GM23338 (cell line): ENCODE measurements around the gene MAN1C1. TPM values are rescaled to one million over a fixed set of nuclear protein-coding genes. Genes with fewer than 3 reads are reported as not detected.

Source experiments
- ATAC-seq: fragments of 200-7000 bp; cut with Tn5 transposase; 3 replicates; pipeline ENCODE4 v1.9.1; 2020
- DNase-seq: peaks from one replicate; pipeline ENCODE4 v3.0.0-alpha.2; 2015; ENCODE audit warnings: low spot score
- H2AFZ ChIP-seq: fragments of 200-600 bp; sonication (generic); 2 replicates; pipeline ENCODE4 v1.8.0; 2016; ENCODE audit warnings: antibody characterized with exemption, mild to moderate bottlenecking, moderate library complexity
- H3F3A ChIP-seq: fragments of 200-600 bp; sonication (generic); replicated peaks from 2 replicates; pipeline ENCODE4 v1.8.0; 2017; ENCODE audit warnings: antibody characterized with exemption, mixed run types, low read depth
- H3K27ac ChIP-seq: fragments of 200-600 bp; sonication (generic); 2 replicates; pipeline ENCODE4 v1.6.1; 2016; ENCODE audit warnings: low read depth
- H3K27me3 ChIP-seq: fragments of 200-600 bp; sonication (generic); 2 replicates; pipeline ENCODE4 v1.8.0; 2016; ENCODE audit warnings: mild to moderate bottlenecking, mixed run types, moderate library complexity; ENCODE audit not compliant: insufficient read depth
- H3K36me3 ChIP-seq: fragments of 200-600 bp; sonication (generic); 2 replicates; pipeline ENCODE4 v1.8.0; 2016; ENCODE audit warnings: mild to moderate bottlenecking; ENCODE audit not compliant: insufficient read depth
- H3K4me1 ChIP-seq: fragments of 200-600 bp; sonication (generic); 2 replicates; pipeline ENCODE4 v1.8.0; 2016; ENCODE audit warnings: mild to moderate bottlenecking, moderate library complexity; ENCODE audit not compliant: insufficient read depth
- H3K4me2 ChIP-seq: fragments of 200-600 bp; sonication (generic); 2 replicates; pipeline ENCODE4 v1.7.1; 2017; ENCODE audit warnings: mixed run types
- H3K4me3 ChIP-seq: fragments of 200-600 bp; sonication (generic); 2 replicates; pipeline ENCODE4 v1.6.1; 2016; ENCODE audit warnings: mixed run types
- H3K79me2 ChIP-seq: fragments of 200-600 bp; sonication (generic); replicated peaks from 2 replicates; pipeline ENCODE4 v1.8.0; 2017; ENCODE audit warnings: mild to moderate bottlenecking; ENCODE audit not compliant: insufficient read depth
- H3K9me2 ChIP-seq: fragments of 200-600 bp; sonication (generic); 2 replicates; pipeline ENCODE4 v1.8.0; 2017; ENCODE audit not compliant: insufficient read depth
- H4K20me1 ChIP-seq: fragments of 200-600 bp; sonication (generic); replicated peaks from 2 replicates; pipeline ENCODE4 v1.8.0; 2017; ENCODE audit warnings: mild to moderate bottlenecking; ENCODE audit not compliant: insufficient read depth
- H3K27ac Mint-ChIP-seq: 2 replicates; pipeline ENCODE4 v1.8.0; 2020; ENCODE audit warnings: inconsistent platforms, mild to moderate bottlenecking, moderate library complexity, mixed read lengths
- H3K27me3 Mint-ChIP-seq: 3 replicates; pipeline ENCODE4 v1.8.0; 2022; ENCODE audit warnings: low read depth, mild to moderate bottlenecking, moderate library complexity, mixed read lengths, inconsistent platforms; ENCODE audit not compliant: insufficient read depth, poor library complexity
- H3K36me3 Mint-ChIP-seq: 3 replicates; pipeline ENCODE4 v1.8.0; 2021; ENCODE audit warnings: low read depth, mild to moderate bottlenecking, inconsistent platforms, moderate library complexity, mixed read lengths
- H3K4me1 Mint-ChIP-seq: 3 replicates; pipeline ENCODE4 v1.8.0; 2020; ENCODE audit warnings: mild to moderate bottlenecking, inconsistent platforms, mixed read lengths
- H3K4me3 Mint-ChIP-seq: 3 replicates; pipeline ENCODE4 v1.8.0; 2021; ENCODE audit warnings: moderate library complexity, mild to moderate bottlenecking, inconsistent platforms, mixed read lengths
- H3K9me3 Mint-ChIP-seq: 3 replicates; pipeline ENCODE4 v1.8.0; 2020; ENCODE audit warnings: moderate library complexity, mild to moderate bottlenecking, inconsistent platforms, mixed read lengths
- polyA plus RNA-seq: library from polyadenylated mRNA; unstranded; fragments of >200 nt; fragmentation: Nextera tagmentation; extraction: Ambion mirVana; gene quantifications from 2 replicates; pipeline ENCODE4 v1.2.1, GENCODE V29; 2016
- total RNA-seq: library from RNA; depleted of rRNA; stranded (reverse); fragments of >200 nt; shearing (Covaris generic); gene quantifications from 2 replicates; pipeline ENCODE4 v1.2.3, GENCODE V29; 2014
- TF ChIP-seq, protein P1 (sequence below), 2 experiments: fragments of 200-600 bp in 1 of 2; sonication (generic) in 1 of 2; conservative IDR thresholded peaks; 2 replicates each; pipeline versions ENCODE4 v1.5.1 to v1.6.1; 2016 to 2017; ENCODE audit warnings: antibody characterized with exemption in 2 of 2, low read depth in 2 of 2, mild to moderate bottlenecking in 2 of 2, moderate library complexity in 1 of 2
- TF ChIP-seq, protein P2 (sequence below): fragments of 250-450 bp; sonication (Bioruptor Pico); IDR thresholded peaks from 2 replicates; pipeline ENCODE4 v1.5.0; 2020; ENCODE audit warnings: mild to moderate bottlenecking, moderate library complexity

MAN1C1 gene
- total and polyA plus RNA-seq, 2 experiments from 2014 or later: 5.4 to 13.6 TPM

DNA sequence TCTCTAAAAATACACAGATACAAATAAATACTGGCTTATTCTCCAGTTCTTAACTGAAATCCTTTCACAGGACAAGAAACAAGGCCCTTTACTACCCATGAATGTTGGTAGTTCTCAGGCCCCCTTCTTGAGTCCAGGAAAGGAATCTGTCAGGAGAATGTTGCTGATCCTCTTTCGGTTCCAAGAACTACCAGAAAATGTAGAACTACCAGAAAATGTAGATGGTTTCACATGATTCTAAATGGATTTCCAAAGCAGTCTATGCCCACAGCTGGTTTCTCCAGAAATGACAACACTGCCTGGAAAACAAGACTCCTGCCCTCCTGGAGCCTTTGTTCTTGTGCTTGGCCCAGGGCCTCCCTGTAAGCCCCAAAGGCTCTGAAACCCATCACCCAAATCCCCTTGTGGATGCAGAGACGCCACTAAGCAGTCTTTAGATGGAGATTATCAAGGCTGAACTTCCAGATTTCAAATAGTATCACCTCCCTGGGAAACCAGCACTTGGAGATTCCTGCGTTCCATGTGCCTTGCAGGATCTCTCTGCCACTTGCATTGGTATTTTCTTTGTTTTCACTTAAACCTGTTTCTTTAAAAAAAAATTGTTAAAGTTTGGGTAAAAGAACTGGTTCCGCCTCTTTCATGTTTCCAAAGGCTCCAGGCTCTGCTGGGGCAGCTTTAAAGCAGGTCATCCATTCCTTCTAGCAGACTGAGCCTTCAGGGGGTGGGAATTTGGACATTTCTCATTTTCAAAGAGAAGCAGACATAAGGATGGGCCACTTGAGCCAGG is 53.4 kb downstream of the MAN1C1 start:
- no peaks in the 10 kb centered on the region for H3K9me2 ChIP-seq
- H3K36me3 Mint-ChIP-seq: no peaks in the 10 kb centered on the region
- peaks cover 3% of the 10 kb centered on the region for H3K27me3 Mint-ChIP-seq
- no peak overlapping the region for H3K4me3 ChIP-seq
- no peaks in the 10 kb centered on the region for H3K79me2 ChIP-seq
- no peak overlapping the region for H3K27ac Mint-ChIP-seq
- TF ChIP-seq, protein P1, sequence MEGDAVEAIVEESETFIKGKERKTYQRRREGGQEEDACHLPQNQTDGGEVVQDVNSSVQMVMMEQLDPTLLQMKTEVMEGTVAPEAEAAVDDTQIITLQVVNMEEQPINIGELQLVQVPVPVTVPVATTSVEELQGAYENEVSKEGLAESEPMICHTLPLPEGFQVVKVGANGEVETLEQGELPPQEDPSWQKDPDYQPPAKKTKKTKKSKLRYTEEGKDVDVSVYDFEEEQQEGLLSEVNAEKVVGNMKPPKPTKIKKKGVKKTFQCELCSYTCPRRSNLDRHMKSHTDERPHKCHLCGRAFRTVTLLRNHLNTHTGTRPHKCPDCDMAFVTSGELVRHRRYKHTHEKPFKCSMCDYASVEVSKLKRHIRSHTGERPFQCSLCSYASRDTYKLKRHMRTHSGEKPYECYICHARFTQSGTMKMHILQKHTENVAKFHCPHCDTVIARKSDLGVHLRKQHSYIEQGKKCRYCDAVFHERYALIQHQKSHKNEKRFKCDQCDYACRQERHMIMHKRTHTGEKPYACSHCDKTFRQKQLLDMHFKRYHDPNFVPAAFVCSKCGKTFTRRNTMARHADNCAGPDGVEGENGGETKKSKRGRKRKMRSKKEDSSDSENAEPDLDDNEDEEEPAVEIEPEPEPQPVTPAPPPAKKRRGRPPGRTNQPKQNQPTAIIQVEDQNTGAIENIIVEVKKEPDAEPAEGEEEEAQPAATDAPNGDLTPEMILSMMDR (conservative IDR thresholded peaks at IDR 0.05; ENCODE audit: low read depth in 2 of 2): no peak
- TF ChIP-seq, protein P2, sequence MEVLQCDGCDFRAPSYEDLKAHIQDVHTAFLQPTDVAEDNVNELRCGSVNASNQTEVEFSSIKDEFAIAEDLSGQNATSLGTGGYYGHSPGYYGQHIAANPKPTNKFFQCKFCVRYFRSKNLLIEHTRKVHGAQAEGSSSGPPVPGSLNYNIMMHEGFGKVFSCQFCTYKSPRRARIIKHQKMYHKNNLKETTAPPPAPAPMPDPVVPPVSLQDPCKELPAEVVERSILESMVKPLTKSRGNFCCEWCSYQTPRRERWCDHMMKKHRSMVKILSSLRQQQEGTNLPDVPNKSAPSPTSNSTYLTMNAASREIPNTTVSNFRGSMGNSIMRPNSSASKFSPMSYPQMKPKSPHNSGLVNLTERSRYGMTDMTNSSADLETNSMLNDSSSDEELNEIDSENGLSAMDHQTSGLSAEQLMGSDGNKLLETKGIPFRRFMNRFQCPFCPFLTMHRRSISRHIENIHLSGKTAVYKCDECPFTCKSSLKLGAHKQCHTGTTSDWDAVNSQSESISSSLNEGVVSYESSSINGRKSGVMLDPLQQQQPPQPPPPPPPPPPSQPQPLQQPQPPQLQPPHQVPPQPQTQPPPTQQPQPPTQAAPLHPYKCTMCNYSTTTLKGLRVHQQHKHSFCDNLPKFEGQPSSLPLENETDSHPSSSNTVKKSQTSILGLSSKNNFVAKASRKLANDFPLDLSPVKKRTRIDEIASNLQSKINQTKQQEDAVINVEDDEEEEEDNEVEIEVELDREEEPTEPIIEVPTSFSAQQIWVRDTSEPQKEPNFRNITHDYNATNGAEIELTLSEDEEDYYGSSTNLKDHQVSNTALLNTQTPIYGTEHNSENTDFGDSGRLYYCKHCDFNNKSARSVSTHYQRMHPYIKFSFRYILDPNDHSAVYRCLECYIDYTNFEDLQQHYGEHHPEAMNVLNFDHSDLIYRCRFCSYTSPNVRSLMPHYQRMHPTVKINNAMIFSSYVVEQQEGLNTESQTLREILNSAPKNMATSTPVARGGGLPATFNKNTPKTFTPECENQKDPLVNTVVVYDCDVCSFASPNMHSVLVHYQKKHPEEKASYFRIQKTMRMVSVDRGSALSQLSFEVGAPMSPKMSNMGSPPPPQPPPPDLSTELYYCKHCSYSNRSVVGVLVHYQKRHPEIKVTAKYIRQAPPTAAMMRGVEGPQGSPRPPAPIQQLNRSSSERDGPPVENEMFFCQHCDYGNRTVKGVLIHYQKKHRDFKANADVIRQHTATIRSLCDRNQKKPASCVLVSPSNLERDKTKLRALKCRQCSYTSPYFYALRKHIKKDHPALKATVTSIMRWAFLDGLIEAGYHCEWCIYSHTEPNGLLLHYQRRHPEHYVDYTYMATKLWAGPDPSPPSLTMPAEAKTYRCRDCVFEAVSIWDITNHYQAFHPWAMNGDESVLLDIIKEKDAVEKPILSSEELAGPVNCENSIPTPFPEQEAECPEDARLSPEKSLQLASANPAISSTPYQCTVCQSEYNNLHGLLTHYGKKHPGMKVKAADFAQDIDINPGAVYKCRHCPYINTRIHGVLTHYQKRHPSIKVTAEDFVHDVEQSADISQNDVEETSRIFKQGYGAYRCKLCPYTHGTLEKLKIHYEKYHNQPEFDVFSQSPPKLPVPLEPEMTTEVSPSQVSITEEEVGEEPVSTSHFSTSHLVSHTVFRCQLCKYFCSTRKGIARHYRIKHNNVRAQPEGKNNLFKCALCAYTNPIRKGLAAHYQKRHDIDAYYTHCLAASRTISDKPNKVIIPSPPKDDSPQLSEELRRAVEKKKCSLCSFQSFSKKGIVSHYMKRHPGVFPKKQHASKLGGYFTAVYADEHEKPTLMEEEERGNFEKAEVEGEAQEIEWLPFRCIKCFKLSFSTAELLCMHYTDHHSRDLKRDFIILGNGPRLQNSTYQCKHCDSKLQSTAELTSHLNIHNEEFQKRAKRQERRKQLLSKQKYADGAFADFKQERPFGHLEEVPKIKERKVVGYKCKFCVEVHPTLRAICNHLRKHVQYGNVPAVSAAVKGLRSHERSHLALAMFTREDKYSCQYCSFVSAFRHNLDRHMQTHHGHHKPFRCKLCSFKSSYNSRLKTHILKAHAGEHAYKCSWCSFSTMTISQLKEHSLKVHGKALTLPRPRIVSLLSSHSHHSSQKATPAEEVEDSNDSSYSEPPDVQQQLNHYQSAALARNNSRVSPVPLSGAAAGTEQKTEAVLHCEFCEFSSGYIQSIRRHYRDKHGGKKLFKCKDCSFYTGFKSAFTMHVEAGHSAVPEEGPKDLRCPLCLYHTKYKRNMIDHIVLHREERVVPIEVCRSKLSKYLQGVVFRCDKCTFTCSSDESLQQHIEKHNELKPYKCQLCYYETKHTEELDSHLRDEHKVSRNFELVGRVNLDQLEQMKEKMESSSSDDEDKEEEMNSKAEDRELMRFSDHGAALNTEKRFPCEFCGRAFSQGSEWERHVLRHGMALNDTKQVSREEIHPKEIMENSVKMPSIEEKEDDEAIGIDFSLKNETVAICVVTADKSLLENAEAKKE (CRISPR knock-in tag): no peak
- H4K20me1 ChIP-seq: no peaks in the 10 kb centered on the region
- peaks cover 22% of the 10 kb centered on the region for H3K4me1 ChIP-seq
- H3K4me1 Mint-ChIP-seq: peaks cover 31% of the 10 kb centered on the region
- no peaks in the 10 kb centered on the region for H3K27me3 ChIP-seq
- peaks cover 7% of the 10 kb centered on the region; the same call in 1 of the 2 replicates for H3F3A ChIP-seq
- H3K4me2 ChIP-seq: no peak overlapping the region
- no peaks in the 10 kb centered on the region; the same call in 2 of the 3 replicates for H3K9me3 Mint-ChIP-seq
- DNase-seq (no peak), ATAC-seq (no peak)
- H3K36me3 ChIP-seq: no peaks in the 10 kb centered on the region
- H3K4me3 Mint-ChIP-seq: no peak overlapping the region
- H2AFZ ChIP-seq: no peak overlapping the region
- H3K27ac ChIP-seq: no peak overlapping the region
